NCI-H345 treated with DMSO at 0.1 percent for 48 hours (cell line): ENCODE data around the gene KAT2A.

Source experiments
- DNase-seq: peaks from one replicate; lab custom pipeline; 2025; ENCODE audit not compliant: unreplicated experiment; lab: John Stamatoyannopoulos, UW

Gene KAT2A

GRCh38 chr17:42096360-42097111, 24.6 kb downstream of the KAT2A start:
- no peak for DNase-seq

- no peak for DNase-seq
Observed at GRCh38 chr17:42094375-42095069, 26.6 kb downstream of the KAT2A start.

GRCh38 chr17:42092939-42093338, 28.2 kb downstream of the KAT2A start:
- no peak for DNase-seq

GRCh38 chr17:42090964-42091790, 30.0 kb downstream of the KAT2A start:
- DNase-seq, result no peak

- no peak for DNase-seq
Observed at GRCh38 chr17:42088736-42089135, 32.4 kb downstream of the KAT2A start.

- DNase-seq, result no peak
Observed at GRCh38 chr17:42087736-42088705, 33.1 kb downstream of the KAT2A start.

GRCh38 chr17:42087042-42087701, 34.0 kb downstream of the KAT2A start:
- no peak for DNase-seq

- no peak for DNase-seq
Observed at GRCh38 chr17:42081516-42082129, 39.5 kb downstream of the KAT2A start.

- no peak for DNase-seq
Observed at GRCh38 chr17:42079541-42079940, 41.6 kb downstream of the KAT2A start.

GRCh38 chr17:42078396-42079043, 42.6 kb downstream of the KAT2A start:
- no peak for DNase-seq

- DNase-seq, result no peak
Observed at GRCh38 chr17:42077755-42078154, 43.4 kb downstream of the KAT2A start.

- no peak for DNase-seq
Observed at GRCh38 chr17:42076797-42077559, 44.2 kb downstream of the KAT2A start.

GRCh38 chr17:42075789-42076188, 45.4 kb downstream of the KAT2A start:
- DNase-seq, result no peak

- DNase-seq, result no peak
Observed at GRCh38 chr17:42072323-42073187, 48.6 kb downstream of the KAT2A start.

GRCh38 chr17:42071810-42072209, 49.4 kb downstream of the KAT2A start:
- no peak for DNase-seq

GRCh38 chr17:42068979-42069378, 52.2 kb downstream of the KAT2A start:
- no peak for DNase-seq

- no peak for DNase-seq
Observed at GRCh38 chr17:42067371-42068091, 53.6 kb downstream of the KAT2A start.
